GM18858 (cell line): Measurements from ENCODE around the gene B4GALT3.

Experiments used
- ATAC-seq: cut with Tn5 transposase; IDR thresholded peaks from one replicate; pipeline ENCODE4 v1.9.1; 2021; ENCODE audit not compliant: unreplicated experiment

The B4GALT3 gene

DNA sequence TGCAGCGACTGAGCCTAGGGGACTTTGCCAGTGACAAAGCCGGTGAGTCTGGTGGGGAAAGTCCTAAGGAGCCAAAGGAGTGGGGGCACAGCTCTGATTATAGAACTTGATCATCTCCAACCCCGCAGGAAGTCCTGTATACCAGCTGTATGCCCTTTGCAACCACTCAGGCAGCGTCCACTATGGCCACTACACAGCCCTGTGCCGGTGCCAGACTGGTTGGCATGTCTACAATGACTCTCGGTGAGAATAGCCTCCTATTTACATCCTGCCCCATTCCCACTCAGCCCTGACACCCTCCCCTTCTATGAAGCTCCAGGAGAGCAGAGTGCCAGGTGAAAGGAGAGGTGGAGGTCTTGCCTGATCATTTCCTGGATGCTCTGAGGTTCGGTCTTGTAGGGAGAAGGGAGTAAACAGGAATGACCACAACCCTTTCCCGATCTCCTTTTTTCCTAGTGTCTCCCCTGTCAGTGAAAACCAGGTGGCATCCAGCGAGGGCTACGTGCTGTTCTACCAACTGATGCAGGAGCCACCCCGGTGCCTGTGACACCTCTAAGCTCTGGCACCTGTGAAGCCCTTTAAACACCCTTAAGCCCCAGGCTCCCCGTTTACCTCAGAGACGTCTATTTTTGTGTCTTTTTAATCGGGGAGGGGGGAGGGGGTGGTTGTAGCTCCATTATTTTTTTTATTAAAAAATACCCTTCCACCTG lies 12.3 kb downstream of the B4GALT3 start:
- no peak for ATAC-seq

DNA sequence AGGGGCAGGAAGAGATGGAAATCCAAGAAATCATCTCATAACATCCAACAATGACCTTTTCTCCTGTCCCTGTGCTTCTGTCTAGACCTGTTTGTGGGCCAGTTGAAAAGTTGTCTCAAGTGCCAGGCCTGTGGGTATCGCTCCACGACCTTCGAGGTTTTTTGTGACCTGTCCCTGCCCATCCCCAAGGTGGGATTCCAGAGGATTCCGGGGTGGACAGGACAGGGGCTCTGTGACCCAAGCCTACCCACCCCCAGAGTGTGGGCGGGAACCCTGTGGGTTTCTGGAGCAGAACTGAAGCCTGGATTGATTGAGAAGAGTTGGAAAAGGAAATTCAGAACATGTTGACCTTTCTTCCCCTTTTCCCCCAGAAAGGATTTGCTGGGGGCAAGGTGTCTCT lies 13.5 kb downstream of the B4GALT3 start:
- ATAC-seq = no peak

DNA sequence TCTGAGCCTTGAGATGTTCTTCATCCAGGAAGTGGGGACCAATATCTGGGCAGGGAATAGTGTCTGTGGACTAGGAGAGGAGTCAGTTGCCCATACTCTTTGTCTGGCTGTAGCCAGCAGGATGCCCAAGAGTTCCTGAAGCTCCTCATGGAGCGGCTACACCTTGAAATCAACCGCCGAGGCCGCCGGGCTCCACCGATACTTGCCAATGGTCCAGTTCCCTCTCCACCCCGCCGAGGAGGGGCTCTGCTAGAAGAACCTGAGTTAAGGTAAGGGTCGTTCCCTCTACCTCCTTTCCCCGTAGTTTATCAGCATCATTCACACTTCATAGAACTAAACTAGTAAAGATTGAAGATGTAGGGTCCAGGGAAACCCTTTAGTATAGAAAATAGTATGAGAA lies 14.5 kb downstream of the B4GALT3 start:
- no peak for ATAC-seq

DNA sequence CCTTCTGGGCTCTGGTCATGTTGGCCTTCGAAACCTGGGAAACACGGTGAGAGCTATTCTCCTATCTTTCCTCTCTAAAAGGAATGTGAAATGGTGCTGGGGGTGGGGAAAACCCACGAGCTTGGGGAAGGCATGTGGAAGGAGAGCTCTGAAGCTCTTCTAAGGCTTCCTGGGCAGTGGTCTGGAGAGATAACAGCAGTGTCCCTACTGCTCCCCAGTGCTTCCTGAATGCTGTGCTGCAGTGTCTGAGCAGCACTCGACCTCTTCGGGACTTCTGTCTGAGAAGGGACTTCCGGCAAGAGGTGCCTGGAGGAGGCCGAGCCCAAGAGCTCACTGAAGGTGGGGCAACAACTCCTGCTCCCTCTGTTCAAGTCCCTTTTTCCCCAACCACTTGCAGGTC lies 15.3 kb downstream of the B4GALT3 start:
- no peak for ATAC-seq

DNA sequence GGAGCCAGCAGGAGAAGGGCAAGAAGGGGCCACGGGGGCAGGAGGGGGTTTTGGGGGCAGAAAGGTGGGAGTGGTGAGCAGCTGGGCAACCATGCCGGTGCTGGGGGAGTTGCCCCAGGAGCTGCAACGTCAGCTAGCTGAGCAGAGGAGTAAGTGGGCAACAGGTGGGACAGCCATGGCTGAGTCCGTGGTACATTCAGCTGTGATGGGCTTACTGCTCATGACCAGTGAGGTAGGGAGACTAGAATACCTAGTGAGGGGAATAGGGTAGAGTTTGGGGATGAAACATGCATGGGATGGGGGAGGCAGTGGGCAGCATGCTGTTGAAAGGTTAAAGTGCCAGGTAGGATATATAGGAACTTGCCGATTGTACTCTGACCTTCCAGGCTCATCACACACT lies 15.7 kb downstream of the B4GALT3 start:
- no peak for ATAC-seq

DNA sequence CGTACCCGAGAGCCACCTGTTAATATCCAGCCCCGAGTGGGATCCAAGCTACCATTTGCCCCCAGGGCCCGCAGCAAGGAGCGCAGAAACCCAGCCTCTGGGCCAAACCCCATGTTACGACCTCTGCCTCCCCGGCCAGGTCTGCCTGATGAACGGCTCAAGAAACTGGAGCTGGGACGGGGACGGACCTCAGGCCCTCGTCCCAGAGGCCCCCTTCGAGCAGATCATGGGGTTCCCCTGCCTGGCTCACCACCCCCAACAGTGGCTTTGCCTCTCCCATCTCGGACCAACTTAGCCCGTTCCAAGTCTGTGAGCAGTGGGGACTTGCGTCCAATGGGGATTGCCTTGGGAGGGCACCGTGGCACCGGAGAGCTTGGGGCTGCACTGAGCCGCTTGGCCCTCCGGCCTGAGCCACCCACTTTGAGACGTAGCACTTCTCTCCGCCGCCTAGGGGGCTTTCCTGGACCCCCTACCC lies 16.6 kb downstream of the B4GALT3 start:
- ATAC-seq = no peak

DNA sequence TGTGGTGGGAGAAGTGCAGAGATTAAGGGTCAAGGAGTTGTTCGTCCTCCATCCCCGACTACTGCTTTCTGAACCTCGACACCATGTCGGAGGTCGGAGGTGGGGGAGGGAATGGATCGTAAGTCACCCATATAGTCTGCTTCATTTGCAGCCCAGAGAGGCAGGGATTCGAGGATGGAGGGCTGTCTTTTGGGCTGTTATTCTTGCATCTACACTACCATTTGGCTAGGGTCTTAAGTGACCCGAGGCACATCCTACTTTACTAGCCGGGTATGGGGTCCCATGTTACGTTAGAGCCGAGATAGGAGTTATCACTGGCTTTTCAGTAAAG lies 17.4 kb downstream of the B4GALT3 start:
- no peak for ATAC-seq

DNA sequence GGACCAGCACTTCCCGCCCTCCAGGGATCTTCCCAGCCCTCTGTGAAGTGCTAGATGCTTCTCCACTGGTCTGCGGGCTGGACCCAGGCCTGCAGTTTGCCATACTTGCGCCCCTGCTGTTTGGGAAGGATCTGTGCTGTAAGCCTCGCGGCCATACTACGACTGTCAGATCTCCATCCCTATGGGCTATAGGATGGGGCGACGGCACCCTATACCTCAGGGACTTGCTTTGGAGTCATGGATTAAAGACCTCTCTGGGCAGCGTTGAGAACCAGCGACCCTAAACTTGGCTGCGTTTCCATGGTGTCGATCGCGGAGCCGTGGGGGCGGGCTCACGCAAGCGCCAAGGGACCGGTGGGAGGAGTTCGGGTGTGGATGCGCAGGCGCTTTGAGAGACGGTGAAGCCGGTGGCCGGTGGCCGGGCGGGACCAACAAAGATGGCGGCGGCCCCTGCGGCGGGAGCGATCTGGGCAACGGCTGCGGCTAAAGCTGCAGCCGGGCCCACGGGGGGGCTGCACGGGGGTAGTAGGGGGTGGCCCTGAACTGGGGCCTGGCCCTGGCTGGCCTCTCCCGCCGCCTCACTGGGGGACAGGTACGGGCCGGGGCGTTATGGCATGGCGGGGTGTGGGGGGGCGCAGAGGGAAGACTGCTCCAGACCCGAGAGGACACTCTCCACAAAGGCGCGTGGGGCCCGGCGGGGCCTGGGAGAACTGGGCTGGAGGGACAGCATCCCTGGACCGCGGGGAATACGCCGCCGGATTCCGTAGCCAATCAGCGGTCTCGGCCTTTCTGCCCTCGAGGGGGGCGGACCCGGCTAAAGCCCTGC lies 18.0 kb downstream of the B4GALT3 start, which contains the start of gene USP21:
TSS of gene USP21 (plus strand) at position 414 of the 826 bp plus-strand sequence. CDS start 1,141 bp downstream, outside the sequence.
- ATAC-seq = peak; percentile 68

DNA sequence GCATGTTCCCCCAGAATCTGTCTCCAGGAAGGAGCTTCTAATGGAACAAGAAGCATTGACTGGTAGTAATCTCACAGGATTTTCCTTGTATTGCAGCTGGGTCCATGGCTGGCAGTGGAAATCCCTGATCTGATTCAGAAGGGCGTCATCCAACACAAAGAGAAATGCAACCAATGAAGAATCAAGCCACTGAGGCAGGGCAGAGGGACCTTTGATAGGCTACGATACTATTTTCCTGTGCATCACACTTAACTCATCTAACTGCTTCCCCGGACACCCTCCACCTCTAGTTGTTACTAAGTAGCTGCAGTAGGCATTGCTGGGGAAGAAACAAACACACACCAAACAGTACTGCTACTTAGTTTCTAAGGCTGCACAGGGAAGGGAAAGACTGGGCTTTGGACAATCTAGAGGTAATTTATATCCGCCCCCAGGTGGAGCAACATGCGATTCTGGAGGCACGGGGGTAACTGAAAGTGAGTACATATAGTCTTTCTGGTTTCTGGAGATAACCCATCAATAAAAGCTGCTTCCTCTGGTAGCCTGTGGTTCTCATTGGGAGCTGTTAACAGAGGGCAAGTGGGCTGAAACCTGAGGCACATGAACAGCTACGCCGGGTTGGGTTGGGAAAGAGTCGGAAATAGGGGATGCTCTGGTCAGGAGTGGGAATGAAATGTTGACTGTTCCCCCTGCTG lies 18.8 kb downstream of the B4GALT3 start:
- ATAC-seq = no peak

DNA sequence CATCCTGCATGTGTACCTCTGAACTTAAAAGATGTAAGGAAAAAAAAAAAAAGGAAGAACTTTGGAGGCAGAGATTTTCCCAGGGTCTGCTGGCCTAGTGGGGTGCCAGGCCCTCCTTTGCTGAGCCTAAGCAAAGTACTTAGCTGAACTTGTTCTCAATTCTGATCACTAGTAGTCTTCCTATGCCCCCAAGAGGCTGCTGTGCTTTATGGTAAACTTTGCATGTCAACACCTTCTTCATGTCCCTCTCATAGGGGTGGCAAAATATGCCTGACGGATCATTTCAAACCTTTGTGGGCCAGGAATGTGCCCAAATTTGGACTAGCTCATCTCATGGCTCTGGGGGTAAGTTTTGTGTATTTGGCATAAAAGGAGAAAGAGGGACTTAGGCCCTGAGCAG lies 19.4 kb downstream of the B4GALT3 start:
- ATAC-seq = no peak

DNA sequence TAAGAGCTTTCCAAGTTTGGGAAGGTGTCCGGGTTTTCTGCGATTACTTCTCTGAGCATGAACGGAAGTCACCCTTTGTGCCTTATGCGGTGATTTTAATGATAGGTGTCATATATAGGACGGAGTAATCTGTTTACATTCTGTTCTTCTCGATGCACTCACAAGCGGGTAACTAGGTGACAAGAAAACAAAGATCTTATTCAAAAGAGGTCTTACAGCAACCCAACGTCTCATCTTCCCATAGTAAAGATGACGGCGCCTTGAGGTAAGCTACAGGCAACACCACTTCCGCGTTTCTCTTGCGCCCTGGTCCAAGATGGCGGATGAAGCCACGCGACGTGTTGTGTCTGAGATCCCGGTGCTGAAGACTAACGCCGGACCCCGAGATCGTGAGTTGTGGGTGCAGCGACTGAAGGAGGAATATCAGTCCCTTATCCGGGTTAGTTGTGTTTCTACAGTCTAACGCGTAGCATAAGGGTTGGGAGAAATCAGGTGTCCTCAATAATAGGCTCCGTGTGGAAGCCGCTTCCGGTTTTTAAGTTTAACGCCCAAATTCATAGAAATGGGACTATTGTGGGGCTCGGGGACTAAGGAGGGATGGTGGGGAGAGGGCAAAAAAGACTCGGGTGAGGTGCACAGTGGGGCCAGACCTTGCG lies 23.5 kb downstream of the B4GALT3 start, which contains the start of gene UFC1:
TSS of gene UFC1 (plus strand) at position 297 of the 656 bp plus-strand sequence. CDS start at position 317, 20 bp downstream.
- ATAC-seq = peak; percentile 73

DNA sequence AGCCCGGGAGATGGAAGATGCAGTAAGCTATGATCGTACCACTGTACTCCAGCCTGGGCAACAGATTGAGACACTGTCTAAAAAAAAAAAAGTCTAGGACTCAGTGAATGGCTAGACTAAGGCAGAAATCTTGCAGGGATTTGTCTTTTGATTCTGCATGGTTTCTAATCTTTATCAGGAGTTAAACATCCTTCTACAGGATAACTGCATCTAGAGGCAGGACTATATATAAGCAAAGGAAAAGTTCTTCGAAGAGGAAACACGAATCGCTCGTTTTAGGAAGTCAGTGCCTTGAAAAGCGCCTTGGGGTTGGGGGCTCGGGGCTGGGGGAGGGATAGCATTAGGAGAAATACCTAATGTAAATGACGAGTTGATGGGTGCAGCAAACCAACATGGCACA lies 24.1 kb downstream of the B4GALT3 start:
- ATAC-seq = no peak

DNA sequence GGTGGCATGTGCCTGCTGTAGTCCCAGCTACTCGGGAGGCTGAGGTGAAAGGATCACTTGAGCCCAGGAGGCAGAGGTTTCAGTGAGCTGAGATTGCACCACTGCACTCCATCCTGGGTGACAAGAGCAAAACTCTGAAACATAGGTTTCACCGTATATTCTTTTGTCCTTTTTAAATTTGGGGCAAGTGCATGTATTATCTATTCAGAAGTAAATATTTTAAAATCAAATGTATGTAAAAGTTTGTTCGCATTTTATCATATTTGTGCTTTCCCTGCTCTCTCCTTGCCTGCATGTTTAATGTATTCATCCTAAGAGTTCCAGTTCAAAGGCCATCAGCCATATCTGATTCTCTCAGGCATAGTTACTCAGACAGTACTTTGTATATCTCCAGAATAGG lies 31.5 kb downstream of the B4GALT3 start:
- ATAC-seq = no peak

DNA sequence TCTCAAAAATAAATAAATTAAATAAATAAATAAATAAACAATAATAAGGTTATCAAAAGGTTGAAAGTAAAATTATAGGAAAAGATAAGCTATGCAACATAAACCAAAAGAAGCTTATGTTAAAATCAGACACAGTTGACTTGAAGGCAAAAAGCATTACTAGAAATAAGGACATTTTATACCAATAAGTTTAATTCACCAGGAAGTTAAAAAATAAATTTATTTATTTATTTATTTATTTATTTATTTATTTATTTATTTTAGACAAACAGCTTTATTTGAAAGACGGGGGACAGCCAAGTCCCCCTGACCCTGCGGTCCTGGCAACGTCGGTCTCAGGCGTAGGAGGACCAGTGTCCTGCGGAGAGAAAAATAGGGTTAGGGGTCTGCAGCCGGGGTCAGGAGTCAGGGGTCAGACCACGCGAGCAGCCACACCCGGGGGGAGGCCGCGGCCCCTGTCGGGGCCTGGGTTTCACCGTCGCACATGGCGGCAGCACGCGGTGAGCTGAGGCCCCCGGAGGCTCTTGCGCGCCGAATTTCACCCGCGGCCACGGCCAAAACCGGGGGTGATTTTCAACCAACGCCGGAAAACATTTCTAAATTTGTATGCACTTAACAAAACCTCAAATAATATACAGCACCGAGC lies 36.4 kb downstream of the B4GALT3 start:
- no peak for ATAC-seq

DNA sequence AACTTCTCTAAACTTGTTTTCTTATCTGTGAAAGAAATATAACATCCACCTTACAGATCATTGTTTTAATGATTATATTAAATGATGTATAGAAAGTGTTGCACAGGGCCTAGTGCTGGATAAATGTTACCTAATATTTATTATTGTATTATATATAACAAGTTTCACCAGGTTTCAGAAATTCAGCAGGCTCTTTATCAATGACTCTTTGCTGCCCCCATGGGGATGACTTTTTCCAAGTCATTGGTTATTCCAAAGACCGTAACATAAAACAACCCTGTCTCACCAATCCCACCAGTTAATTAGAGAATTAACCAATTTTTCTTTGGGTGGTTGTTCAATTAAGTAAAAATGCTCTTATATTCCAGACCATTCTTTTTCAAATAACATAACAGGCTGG lies 37.5 kb downstream of the B4GALT3 start:
- no peak for ATAC-seq

DNA sequence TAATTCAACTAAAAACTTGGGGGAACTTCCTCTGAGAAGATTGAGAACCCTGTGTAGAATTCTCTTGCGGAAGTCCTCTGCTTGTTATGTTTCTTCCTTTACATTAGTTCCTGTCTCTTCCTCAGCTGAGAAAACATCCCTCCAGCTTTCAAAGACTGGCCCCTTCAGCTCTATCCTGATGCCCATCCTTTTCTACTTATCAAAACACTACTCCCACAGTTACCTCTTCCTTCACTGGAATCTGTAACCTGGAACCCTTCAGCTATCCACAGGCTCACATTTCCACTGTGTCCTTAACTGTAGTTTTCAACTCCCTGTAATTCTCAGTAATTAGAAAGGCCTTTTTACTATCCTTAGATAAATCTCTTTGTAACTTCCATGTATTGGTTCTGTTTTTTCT lies 38.9 kb downstream of the B4GALT3 start:
- no peak for ATAC-seq

DNA sequence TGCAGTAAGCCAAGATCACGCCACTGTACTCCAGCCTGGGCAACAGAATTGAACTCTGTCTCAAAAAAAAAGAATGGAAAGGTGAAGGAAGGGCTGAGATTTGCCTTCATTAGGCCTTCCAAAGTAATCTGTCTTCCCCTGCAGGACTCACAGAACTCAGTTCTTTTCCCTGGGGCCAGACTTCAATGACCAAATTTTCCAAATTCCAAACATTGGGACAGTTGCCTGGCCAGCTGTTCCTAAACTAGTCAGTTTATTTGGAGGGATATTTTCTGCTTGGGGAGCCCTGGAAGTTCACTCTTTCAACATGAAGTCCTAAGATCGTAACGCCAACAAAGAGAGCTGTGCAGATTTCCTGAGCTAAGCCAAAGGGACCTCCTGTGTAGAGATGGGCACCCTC lies 39.4 kb downstream of the B4GALT3 start:
- no peak for ATAC-seq

DNA sequence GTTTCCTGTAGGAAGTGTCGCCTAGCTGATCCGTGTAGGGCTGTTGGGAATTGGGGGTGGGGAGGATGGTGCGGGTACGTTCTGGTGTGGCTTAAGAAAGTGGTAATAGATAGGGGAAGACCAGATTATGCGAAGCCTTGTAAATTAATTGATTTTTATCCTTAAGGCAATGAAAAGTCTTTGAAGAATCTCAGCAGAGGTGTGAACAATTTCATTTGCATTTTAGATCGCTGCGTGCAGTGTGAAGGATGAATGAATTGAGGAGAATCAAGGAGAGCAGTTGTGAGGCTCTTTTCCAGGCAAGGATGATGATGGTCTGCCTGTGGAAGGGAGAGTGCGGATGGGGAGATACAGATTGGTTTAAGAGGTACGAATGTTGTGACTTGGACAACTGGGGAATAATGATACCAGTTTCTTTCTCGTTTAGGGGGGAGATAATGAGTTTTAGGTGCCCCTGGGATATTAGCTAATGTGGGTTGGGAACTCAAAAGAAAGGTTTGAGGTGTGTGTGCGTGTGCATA lies 44.0 kb downstream of the B4GALT3 start:
- ATAC-seq = no peak

DNA sequence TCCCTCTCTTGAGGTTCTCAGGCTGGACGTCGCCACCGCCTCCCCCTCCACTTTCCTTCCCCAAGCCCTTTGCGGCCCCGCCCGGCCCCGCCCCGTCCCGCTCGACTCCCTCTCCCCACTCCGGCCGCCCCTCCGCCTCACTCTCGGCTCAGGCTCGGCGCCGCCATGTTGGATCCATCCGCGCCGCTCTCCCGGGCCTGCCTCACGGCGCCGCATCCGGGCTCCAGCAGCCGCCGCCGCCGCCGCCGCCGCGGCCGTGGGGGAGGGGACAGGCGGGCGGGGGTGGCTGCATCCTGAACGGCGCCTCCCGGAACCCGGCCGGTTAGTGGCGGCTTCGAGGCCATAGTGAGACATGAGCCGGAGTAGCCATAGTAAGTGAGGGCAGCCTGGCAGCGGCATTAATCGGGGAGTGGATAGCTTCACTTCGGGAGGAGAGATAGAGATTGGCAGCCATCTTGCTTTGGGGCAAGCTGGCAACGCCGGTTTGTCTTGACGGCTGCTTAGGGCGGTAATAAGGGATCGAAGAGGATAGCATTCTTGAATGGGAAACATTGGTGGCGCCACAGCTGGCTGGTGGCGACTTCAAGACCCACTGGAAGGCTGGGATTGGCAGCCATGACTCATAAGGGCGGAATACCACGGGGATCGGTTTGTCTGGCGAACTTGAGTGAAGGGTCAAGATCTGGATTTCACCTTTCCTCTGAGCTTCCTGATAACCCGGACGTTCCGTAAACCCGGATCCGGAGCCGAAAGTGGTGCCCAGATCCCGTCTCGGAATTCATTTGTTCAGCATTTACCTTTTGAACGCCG lies 44.7 kb downstream of the B4GALT3 start, which contains the start of gene DEDD:
TSS of gene DEDD (minus strand) at position 258 of the 810 bp plus-strand sequence. CDS start 8,205 bp downstream, outside the sequence.
- ATAC-seq = peak; percentile 88
